ENCODE measurements around the gene BZW2. TPM values are rescaled to one million over a fixed set of nuclear protein-coding genes. Genes with fewer than 3 reads are reported as not detected.

Gene BZW2
- total and polyA plus RNA-seq, 2 of the 13 experiments (the other 11 are each of a cell fraction or from before 2014, with no cell fraction given): 21.8 to 95.2 TPM

GRCh38 chr7:16644636-16645592, 1.1 kb upstream of the BZW2 start (continued):
- TF ChIP-seq THAP9 (CRISPR knock-in tag; IDR thresholded peaks at IDR 0.05; ENCODE audit: borderline replicate concordance) (no peak), ZNF878 (CRISPR knock-in tag; IDR thresholded peaks at IDR 0.05) (no peak), PAXIP1 (CRISPR knock-in tag; conservative IDR thresholded peaks at IDR 0.05) (peak; percentile 45; the same call in 1 of the 2 replicates), PAF1 (CRISPR knock-in tag; IDR thresholded peaks at IDR 0.05) (no peak), ZNF382 (CRISPR knock-in tag; IDR thresholded peaks at IDR 0.05; ENCODE audit: borderline replicate concordance) (no peak), AKAP8 (CRISPR knock-in tag; IDR thresholded peaks at IDR 0.05) (no peak), ZFP82 (CRISPR knock-in tag; IDR thresholded peaks at IDR 0.05; ENCODE audit: borderline replicate concordance) (no peak), ZNF3 (CRISPR knock-in tag; IDR thresholded peaks at IDR 0.05) (no peak), CBX1 (IDR thresholded peaks at IDR 0.05; ENCODE audit: low read depth) (no peak), BRD4 (CRISPR knock-in tag; IDR thresholded peaks at IDR 0.05) (no peak), TARDBP (CRISPR knock-in tag; IDR thresholded peaks at IDR 0.05) (peak; percentile 32; the same call in 1 of the 2 replicates), TSC22D2 (CRISPR knock-in tag; IDR thresholded peaks at IDR 0.05; ENCODE audit: borderline replicate concordance) (no peak), ZNF460 (CRISPR knock-in tag; IDR thresholded peaks at IDR 0.05; ENCODE audit: borderline replicate concordance) (no peak), ATF2 (CRISPR knock-in tag; IDR thresholded peaks at IDR 0.05) (0 out of 2 replicates have a peak, but pooled peaks have one; percentile 13), NONO (IDR thresholded peaks at IDR 0.05) (no peak), NONO (CRISPR knock-in tag; conservative IDR thresholded peaks at IDR 0.05) (no peak; the same call in 1 of the 2 replicates), SAP130 (CRISPR knock-in tag; IDR thresholded peaks at IDR 0.05; ENCODE audit: low read depth) (peak; percentile 76), SNRNP70 (IDR thresholded peaks at IDR 0.05; ENCODE audit: low read depth, low read length) (no peak), TRIM22 (IDR thresholded peaks at IDR 0.05) (no peak)
